Measurements from ENCODE around the gene CEP95. TPM values are rescaled to one million over a fixed set of nuclear protein-coding genes. Genes with fewer than 3 reads are reported as not detected.
A peak's percentile ranks its signal among the peaks of the same experiment; 100 is the strongest.

Gene CEP95
- total and polyA plus RNA-seq, 10 of the 15 experiments (the other 5 are each of a cell fraction or from before 2014, with no cell fraction given), result 17.7 to 54.9 (median 29.6) TPM

- ChIA-PET POLR2A (interaction anchor here (0.7 to 1.6 kb wide), 5 partner anchors 9 to 72 kb away, joined by 3 to 7 read pairs (median 3); partner anchors contain the start of genes CEP95 and DDX5), RAD21 (ENCODE audit: unreplicated experiment) (interaction anchor here (0.6 to 9.9 kb wide), 6 partner anchors 16 to 201 kb away, joined by 3 to 174 read pairs (median 4); no protein-coding TSS in a partner anchor), CTCF (interaction anchor here (0.6 to 17.7 kb wide), 32 partner anchors 10 to 246 kb away, joined by 3 to 350 read pairs (median 3); partner anchors contain the start of genes CEP95 and DDX5), SMC1A (ENCODE audit: uncharacterized antibody, unreplicated experiment) (interaction anchor here (0.8 to 4.6 kb wide), 17 partner anchors 9 to 221 kb away, joined by 3 to 121 read pairs (median 4); partner anchors contain the start of gene CEP95)
- Histone ChIP-seq H3K9me3 (replicated peaks; ENCODE audit: control insufficient read depth, insufficient read depth, low read length) (no peaks in the 10 kb centered on the region), H3K27ac (ENCODE audit: control insufficient read depth, insufficient read depth) (no peak overlapping the region), H3K4me2 (ENCODE audit: control insufficient read depth, insufficient read depth) (no peak overlapping the region), H2AFZ (ENCODE audit: control insufficient read depth, low read depth, low read length) (no peak overlapping the region), H3K79me2 (ENCODE audit: control insufficient read depth, insufficient read depth, low read length) (peaks cover 25% of the 10 kb centered on the region), H3K36me3 (ENCODE audit: control insufficient read depth in 2 of 2, insufficient read depth in 2 of 2, low read length in 1 of 2) (peaks cover 0 to 15% of the 10 kb centered on the region in 2 experiments; a peak in 3 of 4 replicates), H3K27me3 (replicated peaks in 1 of 2; ENCODE audit: control insufficient read depth in 2 of 2, insufficient read depth in 2 of 2, low read length in 1 of 2) (no peaks in the 10 kb centered on the region), H3K9ac (ENCODE audit: control insufficient read depth, insufficient read depth, low read length) (no peak overlapping the region), H3K4me1 (ENCODE audit: control insufficient read depth, insufficient read depth, low read length) (no peaks in the 10 kb centered on the region; the same call in 1 of the 2 replicates), H3K4me3 (no peak overlapping the region), H4K20me1 (ENCODE audit: control insufficient read depth, insufficient read depth) (no peaks in the 10 kb centered on the region)
- 81% methylated on average over 13 of the region's 13 CpGs for WGBS (ENCODE audit: insufficient coverage, insufficient replicate concordance, low lambda C conversion rate, missing lambda C conversion rate)
- peak; percentile 67; the same call in 1 of the 2 replicates for TF ChIP-seq SMC3 (IDR thresholded peaks at IDR 0.05; ENCODE audit: borderline replicate concordance, low read length)
- no peak for TF ChIP-seq YY1 (IDR thresholded peaks at IDR 0.05; ENCODE audit: low read depth, low read length)
- peak; percentile 44 to 69 (median 68) for TF ChIP-seq CTCF (IDR thresholded peaks at IDR 0.05 in 2 of 3, conservative IDR thresholded peaks at IDR 0.05 in 1 of 3; ENCODE audit: control insufficient read depth in 2 of 3, extremely low read depth in 1 of 3, insufficient read depth in 1 of 3, low read depth in 3 of 3, low read length in 3 of 3)
- peak; percentile 66 for TF ChIP-seq RAD21 (IDR thresholded peaks at IDR 0.05; ENCODE audit: insufficient read depth, low read depth, low read length)
- TF ChIP-seq CHD2 (IDR thresholded peaks at IDR 0.05; ENCODE audit: borderline replicate concordance, low read depth, low read length), result no peak
- no peak for FAIRE-seq
- in situ Hi-C loops (cut with MboI) (loop anchor here (5.0 kb wide), 2 partner anchors 69 to 169 kb away; no protein-coding TSS in a partner anchor), intact Hi-C loops (cut with micrococcal nuclease; ENCODE audit: unreplicated experiment) (loop anchor here (1.0 to 5.0 kb wide), 3 partner anchors 71 to 184 kb away; no protein-coding TSS in a partner anchor)
- ATAC-seq, result peak; percentile 85
- DNase-seq (ENCODE audit: low read depth, low spot score), result no peak
- no TSS peak for BruUV-seq (replicated peaks)
These were observed 15.5 kb upstream of the CEP95 start for GRCh38 chr17:64491034-64491860.

Data from GM12878 (cell line).